Duodenal mucosa (tissue), 2 donors: ENCODE measurements around the gene GLS.

Source experiments
- H3K27ac ChIP-seq: one replicate; pipeline ENCODE4 v1.7.0; 2013; ENCODE audit warnings: low read depth, low read length
- H3K27me3 ChIP-seq, 2 donors: one replicate each; pipeline ENCODE4 v1.7.0; 2013; ENCODE audit warnings: low read length in 2 of 2, control low read depth in 1 of 2; ENCODE audit not compliant: insufficient read depth in 2 of 2, control insufficient read depth in 1 of 2
- H3K36me3 ChIP-seq, 2 donors: one replicate each; pipeline ENCODE4 v1.7.0; 2013; ENCODE audit warnings: low read length in 2 of 2, control low read depth in 1 of 2; ENCODE audit not compliant: insufficient read depth in 2 of 2, control insufficient read depth in 1 of 2
- H3K4me1 ChIP-seq, 2 donors: one replicate each; pipeline ENCODE4 v1.7.0; 2013; ENCODE audit warnings: low read length in 2 of 2, control low read depth in 1 of 2; ENCODE audit not compliant: insufficient read depth in 2 of 2, control insufficient read depth in 1 of 2
- H3K4me3 ChIP-seq, 2 donors: one replicate each; pipeline ENCODE4 v1.7.0; 2013; ENCODE audit warnings: low read length in 2 of 2, low read depth in 1 of 2
- H3K9ac ChIP-seq, 2 donors: one replicate each; pipeline ENCODE4 v1.7.0; 2013; ENCODE audit warnings: low read length in 2 of 2, low read depth in 1 of 2
- H3K9me3 ChIP-seq, 2 donors: one replicate each; pipeline ENCODE4 v1.7.0; 2013; ENCODE audit warnings: low read length in 2 of 2, control low read depth in 1 of 2; ENCODE audit not compliant: control insufficient read depth in 1 of 2

The GLS gene

GRCh38 chr2:190996338-190996946 is 115.8 kb downstream of the GLS start:
- Histone ChIP-seq H3K27me3 (no peaks in the 10 kb centered on the region), H3K9me3 (no peaks in the 10 kb centered on the region), H3K36me3 (peaks cover 70 to 93% of the 10 kb centered on the region in 2 donors), H3K27ac (no peak overlapping the region), H3K4me3 (no peak overlapping the region), H3K4me1 (no peaks in the 10 kb centered on the region), H3K9ac (no peak overlapping the region)

DNA sequence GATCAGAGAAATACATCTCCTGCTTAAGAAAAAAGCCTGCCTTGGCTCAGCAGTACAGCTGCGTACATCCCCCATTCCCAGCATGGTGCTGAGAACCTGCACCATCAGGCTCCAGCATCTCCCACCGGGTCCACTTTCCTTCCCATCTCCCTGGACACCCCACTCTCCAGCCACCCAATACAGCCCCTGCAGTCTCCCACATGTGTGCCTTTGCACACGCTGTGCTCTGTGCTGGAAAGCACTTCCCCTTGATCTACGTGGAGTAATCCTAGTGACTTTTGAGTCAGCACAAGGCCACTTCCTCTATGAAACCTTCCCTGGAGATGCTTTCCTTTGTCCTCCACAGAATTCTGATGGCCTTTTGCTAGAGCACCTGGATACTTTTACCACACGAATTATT is 116.3 kb downstream of the GLS start:
- H3K27ac ChIP-seq: no peak overlapping the region
- H3K36me3 ChIP-seq: peaks cover 74 to 93% of the 10 kb centered on the region in 2 donors

DNA sequence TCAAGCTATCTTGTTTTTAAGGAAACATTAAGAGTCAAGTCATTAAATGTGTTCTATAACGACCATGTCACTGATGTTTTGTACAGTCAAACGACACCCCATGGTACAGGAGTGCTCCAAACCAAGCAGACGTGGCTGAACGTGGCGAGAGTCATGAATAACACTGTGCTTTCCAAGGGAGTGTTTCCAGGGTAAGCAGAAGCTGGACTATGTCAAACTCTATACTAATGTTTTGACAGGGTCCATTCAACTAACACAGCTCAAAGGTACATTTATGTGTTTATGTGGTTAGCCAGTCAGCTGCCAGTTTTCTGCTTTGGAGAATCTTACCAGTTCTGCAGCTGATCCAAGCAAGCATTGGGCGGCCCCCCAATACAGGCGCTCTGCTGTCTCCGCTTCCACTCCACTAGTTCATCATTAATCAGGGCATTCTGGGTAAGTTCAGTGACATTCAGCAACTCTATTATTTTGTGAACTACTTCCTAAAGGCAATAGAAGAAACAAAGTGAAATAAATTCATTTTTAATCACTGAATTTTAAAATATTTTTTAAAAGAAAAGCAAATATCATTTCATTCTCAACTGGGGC is 117.0 kb downstream of the GLS start:
- H3K9me3 ChIP-seq: no peaks in the 10 kb centered on the region
- no peak overlapping the region for H3K4me3 ChIP-seq
- peaks cover 81 to 93% of the 10 kb centered on the region in 2 donors for H3K36me3 ChIP-seq
- H3K27ac ChIP-seq: no peak overlapping the region
- H3K9ac ChIP-seq: no peak overlapping the region
- H3K4me1 ChIP-seq: no peaks in the 10 kb centered on the region
- no peaks in the 10 kb centered on the region for H3K27me3 ChIP-seq

More for the DNA sequence above, 116.3 kb downstream of the GLS start:
- Histone ChIP-seq H3K9me3 (no peaks in the 10 kb centered on the region), H3K4me3 (no peak overlapping the region), H3K4me1 (no peaks in the 10 kb centered on the region), H3K9ac (no peak overlapping the region), H3K27me3 (no peaks in the 10 kb centered on the region)

- Histone ChIP-seq H3K4me3 (no peak overlapping the region), H3K36me3 (peaks cover 83 to 93% of the 10 kb centered on the region in 2 donors), H3K4me1 (no peaks in the 10 kb centered on the region), H3K27ac (no peak overlapping the region), H3K9ac (no peak overlapping the region), H3K9me3 (no peaks in the 10 kb centered on the region), H3K27me3 (no peaks in the 10 kb centered on the region)
These were observed 118.4 kb downstream of the GLS start for GRCh38 chr2:190999058-190999457.

DNA sequence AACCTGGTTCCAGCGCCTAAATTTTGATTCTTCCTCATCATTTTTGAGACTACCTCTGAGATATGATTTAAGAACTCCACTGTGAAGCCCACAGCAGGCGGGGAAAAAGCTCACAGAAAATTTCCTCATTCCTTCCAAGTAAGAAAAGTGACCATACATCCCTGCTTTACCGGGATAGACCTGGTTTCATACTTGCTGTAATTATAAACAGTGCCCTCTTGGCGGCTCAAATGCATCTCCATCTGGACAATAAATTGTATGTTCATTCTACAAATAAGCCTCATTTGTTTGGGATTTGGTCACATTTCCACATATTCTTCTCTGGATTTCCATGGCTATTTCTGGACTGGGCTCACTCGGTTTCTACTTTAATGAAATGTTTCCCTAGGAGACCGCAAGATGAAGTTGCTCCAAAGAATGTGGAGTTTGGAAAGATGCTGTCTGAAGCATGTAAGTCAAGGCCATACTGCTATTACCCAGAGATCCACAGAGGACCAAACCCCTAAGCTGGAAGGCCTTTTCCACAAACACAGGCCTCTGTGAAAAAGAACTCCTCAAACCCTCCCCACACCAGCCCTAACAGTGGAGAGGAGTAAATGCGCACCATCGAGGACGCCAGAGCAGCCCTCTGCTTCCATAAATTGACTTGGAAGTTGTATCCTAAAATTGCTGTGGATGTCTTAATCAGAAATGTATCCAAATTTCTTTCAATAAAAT is 119.5 kb downstream of the GLS start:
- H3K27me3 ChIP-seq: no peaks in the 10 kb centered on the region
- peaks cover 90 to 94% of the 10 kb centered on the region in 2 donors for H3K36me3 ChIP-seq
- no peaks in the 10 kb centered on the region for H3K4me1 ChIP-seq
- H3K9ac ChIP-seq: no peak overlapping the region
- no peak overlapping the region for H3K27ac ChIP-seq
- H3K9me3 ChIP-seq: no peaks in the 10 kb centered on the region
- H3K4me3 ChIP-seq: no peak overlapping the region

GRCh38 chr2:191001032-191001431 is 120.4 kb downstream of the GLS start:
- Histone ChIP-seq H3K27me3 (no peaks in the 10 kb centered on the region), H3K4me1 (no peaks in the 10 kb centered on the region), H3K27ac (no peak overlapping the region), H3K9me3 (no peaks in the 10 kb centered on the region), H3K9ac (no peak overlapping the region), H3K4me3 (no peak overlapping the region), H3K36me3 (peaks cover 91 to 94% of the 10 kb centered on the region in 2 donors)

- H3K4me1 ChIP-seq: no peaks in the 10 kb centered on the region
- H3K27me3 ChIP-seq: no peaks in the 10 kb centered on the region
- H3K9me3 ChIP-seq: no peaks in the 10 kb centered on the region
- H3K27ac ChIP-seq: no peak overlapping the region
- peaks cover 93 to 94% of the 10 kb centered on the region in 2 donors for H3K36me3 ChIP-seq
- no peak overlapping the region for H3K9ac ChIP-seq
- H3K4me3 ChIP-seq: no peak overlapping the region
These were observed 121.0 kb downstream of the GLS start for GRCh38 chr2:191001624-191002023.

GRCh38 chr2:191003405-191004309 is 123.0 kb downstream of the GLS start:
- Histone ChIP-seq H3K4me1 (no peaks in the 10 kb centered on the region), H3K27ac (no peak overlapping the region), H3K27me3 (no peaks in the 10 kb centered on the region), H3K9ac (no peak overlapping the region), H3K4me3 (no peak overlapping the region), H3K36me3 (peaks cover 97% of the 10 kb centered on the region in 2 donors), H3K9me3 (no peaks in the 10 kb centered on the region)

DNA sequence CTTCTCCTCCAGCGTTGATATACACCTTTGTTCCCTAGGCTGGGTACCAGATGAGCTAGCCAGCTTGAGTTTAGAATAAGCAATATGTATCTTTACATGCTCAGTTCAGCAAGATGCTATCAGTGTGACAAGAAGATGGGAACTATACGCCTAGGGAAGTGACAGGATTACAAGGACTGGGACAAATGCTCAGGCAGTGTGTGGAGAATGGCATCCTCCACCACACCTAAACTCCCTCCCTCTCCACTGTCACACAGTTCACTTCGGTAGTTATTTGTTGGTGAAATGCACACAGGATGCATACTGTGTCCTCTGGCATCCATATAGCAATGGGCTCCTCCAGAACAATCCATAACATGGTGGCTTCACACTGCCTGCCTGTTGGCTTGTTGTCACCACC is 125.7 kb downstream of the GLS start:
- H3K4me1 ChIP-seq: peaks cover 5% of the 10 kb centered on the region in 2 donors

More for the DNA sequence above, 125.7 kb downstream of the GLS start:
- Histone ChIP-seq H3K9me3 (no peaks in the 10 kb centered on the region), H3K27ac (no peak overlapping the region), H3K4me3 (no peak overlapping the region), H3K36me3 (peaks cover 84 to 92% of the 10 kb centered on the region in 2 donors), H3K27me3 (no peaks in the 10 kb centered on the region), H3K9ac (no peak overlapping the region)
